Measurements from ENCODE around the gene ADAMTSL1. TPM values are rescaled to one million over a fixed set of nuclear protein-coding genes. Genes with fewer than 3 reads are reported as not detected.

Gene ADAMTSL1
- total and polyA plus RNA-seq, 9 of the 15 experiments (the other 6 are each of a cell fraction or from before 2014, with no cell fraction given), result 0.01 TPM; not detected in 8

- no peaks in the 10 kb centered on the region for H3K9me1 ChIP-seq (ENCODE audit: control insufficient read depth, insufficient read depth, low read length)
- no peak overlapping the region for H3K9ac ChIP-seq (ENCODE audit: insufficient read depth in 1 of 2, low read depth in 2 of 2, low read length in 2 of 2)
- H2AFZ ChIP-seq (ENCODE audit: low read depth, low read length), result no peak overlapping the region
- H3K27me3 ChIP-seq (ENCODE audit: control insufficient read depth in 2 of 2, insufficient read depth in 2 of 2, low read length in 2 of 2), result no peaks in the 10 kb centered on the region
- H3K4me1 ChIP-seq (replicated peaks in 1 of 2; ENCODE audit: control insufficient read depth in 2 of 2, insufficient read depth in 2 of 2, low read length in 2 of 2), result no peaks in the 10 kb centered on the region
- H3K79me2 ChIP-seq (ENCODE audit: control insufficient read depth, insufficient read depth, low read length), result no peaks in the 10 kb centered on the region; the same call in 2 of the 3 replicates
- no peak for TF ChIP-seq LCOR (CRISPR knock-in tag; IDR thresholded peaks at IDR 0.05)
- no peak for TF ChIP-seq PML (IDR thresholded peaks at IDR 0.05; ENCODE audit: low read length)
- TF ChIP-seq ZNF347 (CRISPR knock-in tag; IDR thresholded peaks at IDR 0.05; ENCODE audit: low read depth), result no peak
- no peak for TF ChIP-seq ID3 (CRISPR knock-in tag; IDR thresholded peaks at IDR 0.05)
- TF ChIP-seq ID3 (tag; IDR thresholded peaks at IDR 0.05), result no peak
- TF ChIP-seq ETS1 (conservative IDR thresholded peaks at IDR 0.05; ENCODE audit: control insufficient read depth, low read depth, low read length), result no peak
- TF ChIP-seq ZNF24 (IDR thresholded peaks at IDR 0.05), result no peak
- FAIRE-seq (no peak), ATAC-seq (no peak), DNase-seq (ENCODE audit: extremely low read depth in 1 of 4, low spot score in 3 of 4) (no peak)
- ChIA-PET CTCF (ENCODE audit: low intra/inter-chr PET ratio) (no interaction called here), POLR2A (no interaction called here)
- intact Hi-C loops (cut with micrococcal nuclease) (no loop called here), in situ Hi-C loops (cut with MboI) (no loop called here)
- no peak overlapping the region for H3K27ac ChIP-seq (ENCODE audit: extremely low read depth, low read depth, low read length)
- H3K4me3 ChIP-seq, result no peak overlapping the region
- H3K9me3 ChIP-seq (replicated peaks; ENCODE audit: control insufficient read depth, insufficient read depth, low read depth, low read length), result no peaks in the 10 kb centered on the region
- 3% methylated on average over 4 of the region's 4 CpGs for WGBS (ENCODE audit: insufficient coverage, low coverage, missing lambda C conversion rate)
- H4K20me1 ChIP-seq (replicated peaks; ENCODE audit: control insufficient read depth, insufficient read depth, low read length), result no peaks in the 10 kb centered on the region
- no peak overlapping the region for H3K4me2 ChIP-seq (ENCODE audit: insufficient read depth, low read length)
- no peaks in the 10 kb centered on the region for H3K36me3 ChIP-seq (ENCODE audit: control insufficient read depth, insufficient read depth, low read length)
- BruUV-seq (replicated peaks), result no TSS peak
These were observed 360.9 kb downstream of the ADAMTSL1 start for GRCh38 chr9:18834740-18835361.

Measured in K562 (cell line).